Mucosa of rectum (tissue), 2 donors: ENCODE data around the gene IL1RAPL1.

Experiments
- H3K27ac ChIP-seq, 2 donors: one replicate each; pipeline ENCODE4 v1.7.0; 2013; ENCODE audit warnings: inconsistent platforms in 2 of 2, low read depth in 2 of 2, low read length in 2 of 2
- H3K27me3 ChIP-seq, 2 donors: one replicate each; pipeline ENCODE4 v1.7.0; 2013; ENCODE audit warnings: low read length in 2 of 2; ENCODE audit not compliant: control insufficient read depth in 2 of 2, insufficient read depth in 2 of 2
- H3K36me3 ChIP-seq, 2 donors: one replicate each; pipeline ENCODE4 v1.7.0; 2013; ENCODE audit warnings: low read length in 2 of 2; ENCODE audit not compliant: control insufficient read depth in 2 of 2, insufficient read depth in 2 of 2
- H3K4me1 ChIP-seq, 2 donors: one replicate each; pipeline ENCODE4 v1.7.0; 2013; ENCODE audit warnings: low read length in 2 of 2, mild to moderate bottlenecking in 1 of 2; ENCODE audit not compliant: control insufficient read depth in 2 of 2, insufficient read depth in 2 of 2
- H3K4me3 ChIP-seq, 2 donors: one replicate each; pipeline ENCODE4 v1.7.0; 2013; ENCODE audit warnings: low read length in 2 of 2
- H3K9ac ChIP-seq, 2 donors: one replicate each; pipeline ENCODE4 v1.7.0; 2013; ENCODE audit warnings: low read length in 2 of 2, low read depth in 1 of 2, mild to moderate bottlenecking in 1 of 2
- H3K9me3 ChIP-seq, 2 donors: one replicate each; pipeline ENCODE4 v1.7.0; 2013; ENCODE audit warnings: low read length in 2 of 2; ENCODE audit not compliant: control insufficient read depth in 2 of 2
- donor health status: healthy.
- donor health status: Normal muscosa, but diverticular disease.

Gene IL1RAPL1

GRCh38 chrX:29834764-29835163 is 1247.5 kb downstream of the IL1RAPL1 start:
- Histone ChIP-seq H3K27me3 (no peaks in the 10 kb centered on the region), H3K9ac (no peak overlapping the region), H3K36me3 (no peaks in the 10 kb centered on the region), H3K4me1 (no peaks in the 10 kb centered on the region), H3K4me3 (no peak overlapping the region), H3K27ac (no peak overlapping the region), H3K9me3 (no peaks in the 10 kb centered on the region)

GRCh38 chrX:29841750-29842149 is 1254.5 kb downstream of the IL1RAPL1 start:
- no peaks in the 10 kb centered on the region for H3K27me3 ChIP-seq
- H3K9me3 ChIP-seq: no peaks in the 10 kb centered on the region
- no peaks in the 10 kb centered on the region for H3K4me1 ChIP-seq
- H3K9ac ChIP-seq: no peak overlapping the region
- no peaks in the 10 kb centered on the region for H3K36me3 ChIP-seq
- no peak overlapping the region for H3K4me3 ChIP-seq
- H3K27ac ChIP-seq: no peak overlapping the region

- Histone ChIP-seq H3K36me3 (no peaks in the 10 kb centered on the region), H3K9me3 (no peaks in the 10 kb centered on the region), H3K27me3 (no peaks in the 10 kb centered on the region), H3K4me3 (no peak overlapping the region), H3K27ac (no peak overlapping the region), H3K4me1 (no peaks in the 10 kb centered on the region), H3K9ac (no peak overlapping the region)
Observed at GRCh38 chrX:29842552-29842951, 1255.3 kb downstream of the IL1RAPL1 start.

DNA sequence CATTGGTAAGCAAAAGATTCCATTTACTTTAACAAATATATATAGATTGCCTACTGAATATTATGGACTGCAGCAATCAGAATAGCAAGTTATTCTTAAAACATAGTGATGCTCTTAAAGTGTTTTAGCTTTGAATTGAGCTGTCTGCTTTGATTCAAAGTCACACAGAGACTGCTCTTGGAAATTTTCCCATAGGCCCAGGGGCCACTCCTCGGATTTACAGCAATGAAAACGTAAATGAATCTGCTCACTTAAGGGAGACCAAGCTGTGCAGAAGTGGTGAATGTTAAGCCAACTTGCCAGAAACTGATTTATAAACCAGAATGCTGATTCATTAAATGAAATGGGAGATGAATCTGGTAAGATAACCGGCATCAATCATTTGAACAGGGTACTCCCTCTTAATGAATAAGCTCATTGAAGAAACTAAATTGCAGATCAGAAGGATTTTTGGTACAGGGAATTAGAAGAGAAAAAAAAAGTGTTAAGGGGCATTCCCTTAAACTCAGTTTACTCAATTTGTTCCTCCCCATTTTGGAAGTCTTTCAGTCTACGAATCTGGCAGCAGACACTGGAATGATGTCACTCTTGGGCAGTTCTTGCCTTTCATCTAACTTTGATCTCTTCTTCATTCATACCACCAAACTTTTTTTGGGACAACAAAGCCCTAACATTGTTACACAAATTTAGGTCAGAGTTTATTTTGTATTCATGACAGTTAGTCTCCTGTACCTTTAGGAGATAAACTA is 1264.8 kb downstream of the IL1RAPL1 start:
- Histone ChIP-seq H3K9me3 (no peaks in the 10 kb centered on the region), H3K9ac (no peak overlapping the region), H3K4me1 (no peaks in the 10 kb centered on the region), H3K27ac (no peak overlapping the region), H3K4me3 (no peak overlapping the region), H3K27me3 (no peaks in the 10 kb centered on the region), H3K36me3 (no peaks in the 10 kb centered on the region)

DNA sequence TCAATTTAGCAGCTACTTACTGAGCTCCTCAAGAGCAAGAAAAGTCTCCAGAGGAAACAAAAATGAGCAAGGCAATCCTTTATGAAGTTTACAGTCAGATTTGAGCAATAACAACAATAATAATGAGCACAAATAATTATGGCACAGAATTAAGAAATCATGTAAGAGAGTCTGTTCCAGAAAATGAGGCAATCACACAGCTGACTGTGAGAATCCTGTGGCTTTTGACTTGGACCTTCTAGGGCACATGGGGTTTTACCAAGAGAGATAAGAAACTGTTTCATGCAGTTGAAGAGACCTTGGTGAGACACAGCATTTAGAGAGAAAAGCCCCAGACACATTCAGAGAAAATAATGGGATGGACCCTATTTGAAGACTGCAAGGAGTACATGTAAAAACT is 1265.5 kb downstream of the IL1RAPL1 start:
- Histone ChIP-seq H3K27me3 (no peaks in the 10 kb centered on the region), H3K27ac (no peak overlapping the region), H3K9me3 (no peaks in the 10 kb centered on the region), H3K9ac (no peak overlapping the region), H3K4me3 (no peak overlapping the region), H3K4me1 (no peaks in the 10 kb centered on the region), H3K36me3 (no peaks in the 10 kb centered on the region)

- no peaks in the 10 kb centered on the region for H3K9me3 ChIP-seq
- H3K27me3 ChIP-seq: no peaks in the 10 kb centered on the region
- H3K4me1 ChIP-seq: no peaks in the 10 kb centered on the region
- H3K9ac ChIP-seq: no peak overlapping the region
- no peak overlapping the region for H3K4me3 ChIP-seq
- H3K36me3 ChIP-seq: no peaks in the 10 kb centered on the region
- no peak overlapping the region for H3K27ac ChIP-seq
Observed at GRCh38 chrX:29858714-29859113, 1271.5 kb downstream of the IL1RAPL1 start.

- Histone ChIP-seq H3K36me3 (no peaks in the 10 kb centered on the region), H3K27me3 (no peaks in the 10 kb centered on the region), H3K4me1 (no peaks in the 10 kb centered on the region), H3K9ac (no peak overlapping the region), H3K4me3 (no peak overlapping the region), H3K27ac (no peak overlapping the region), H3K9me3 (no peaks in the 10 kb centered on the region)
Observed at GRCh38 chrX:29862126-29862677, 1275.0 kb downstream of the IL1RAPL1 start.

DNA sequence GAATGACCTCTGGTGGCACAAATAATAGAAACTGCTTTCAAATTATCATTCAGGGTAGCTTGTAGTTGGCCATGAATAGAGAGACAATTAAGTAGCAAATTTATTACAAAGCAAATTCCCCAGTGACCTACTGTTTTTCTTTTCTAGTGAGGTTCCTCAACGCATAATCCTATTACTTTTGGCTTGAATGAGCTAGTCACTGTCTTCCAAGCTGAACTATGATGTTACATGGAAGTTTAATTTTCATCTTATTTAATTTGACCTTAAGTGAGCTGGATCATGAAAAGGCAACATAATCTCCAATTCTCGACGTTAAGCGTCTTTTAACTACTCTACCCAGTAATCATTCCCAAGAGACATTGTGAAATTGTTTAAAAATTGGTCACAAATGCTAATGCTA is 1280.7 kb downstream of the IL1RAPL1 start:
- H3K4me1 ChIP-seq: no peaks in the 10 kb centered on the region
- H3K9ac ChIP-seq: no peak overlapping the region
- H3K4me3 ChIP-seq: no peak overlapping the region
- H3K9me3 ChIP-seq: no peaks in the 10 kb centered on the region
- H3K36me3 ChIP-seq: no peaks in the 10 kb centered on the region
- no peaks in the 10 kb centered on the region for H3K27me3 ChIP-seq
- no peak overlapping the region for H3K27ac ChIP-seq

DNA sequence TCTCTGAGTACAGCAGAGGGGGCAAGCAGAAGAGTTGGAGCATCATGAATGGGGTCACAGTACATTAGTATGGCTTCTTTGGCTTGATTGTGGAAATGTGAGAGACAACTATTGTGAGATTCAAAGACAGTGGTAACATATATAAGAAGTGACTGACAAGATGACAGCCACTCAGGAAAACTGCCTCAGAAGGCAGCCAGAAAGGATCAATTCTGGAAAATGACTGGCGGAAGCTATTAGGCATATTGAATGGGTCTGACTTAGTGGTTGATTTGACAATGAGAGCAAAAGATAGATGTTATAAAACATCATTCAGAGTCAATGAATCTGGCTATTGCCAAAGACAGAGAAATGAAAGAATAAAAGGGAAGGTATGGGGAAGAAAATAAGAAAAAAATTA is 1282.6 kb downstream of the IL1RAPL1 start:
- Histone ChIP-seq H3K4me3 (no peak overlapping the region), H3K27ac (no peak overlapping the region), H3K36me3 (no peaks in the 10 kb centered on the region), H3K27me3 (no peaks in the 10 kb centered on the region), H3K9me3 (no peaks in the 10 kb centered on the region), H3K9ac (no peak overlapping the region), H3K4me1 (no peaks in the 10 kb centered on the region)

- Histone ChIP-seq H3K27me3 (no peaks in the 10 kb centered on the region), H3K4me3 (no peak overlapping the region), H3K9me3 (no peaks in the 10 kb centered on the region), H3K27ac (no peak overlapping the region), H3K4me1 (no peaks in the 10 kb centered on the region), H3K36me3 (no peaks in the 10 kb centered on the region), H3K9ac (no peak overlapping the region)
Observed at GRCh38 chrX:29870608-29871007, 1283.4 kb downstream of the IL1RAPL1 start.
